HCT116 (cell line): ENCODE data around the gene TTYH2. TPM values are rescaled to one million over a fixed set of nuclear protein-coding genes. Genes with fewer than 3 reads are reported as not detected.

ENCODE experiments used
- ATAC-seq: fragments of 200-7000 bp; cut with Tn5 transposase; 2 replicates; pipeline ENCODE4 v1.9.1; 2020; ENCODE audit warnings: mild to moderate bottlenecking, moderate library complexity
- BruUV-seq: library from RNA; stranded (reverse); fragments of 400-500 nt; replicated peaks from 2 replicates; lab custom pipeline; 2021; lab: Mats Ljungman, UMichigan
- CTCF ChIA-PET: fragments of 300-600 bp; sonication (Branson Sonifier 250); formaldehyde crosslinking; loops from one replicate; lab custom pipeline; 2021; ENCODE audit warnings: antibody characterized with exemption; lab: Charles Lee
- POLR2A ChIA-PET: fragments of 300-600, 350-600 bp; sonication (Branson Sonifier 250); formaldehyde crosslinking; loops from one replicate; lab custom pipeline; 2021; ENCODE audit warnings: antibody characterized with exemption; lab: Charles Lee
- RAD21 ChIA-PET, 2 experiments: fragments of 300-600 bp; sonication (Branson Sonifier 250); formaldehyde crosslinking; loops; one replicate each; lab custom pipeline; 2023; ENCODE audit warnings: low total read pairs in 2 of 2; ENCODE audit not compliant: uncharacterized antibody in 2 of 2, unreplicated experiment in 2 of 2, low non-redundant PET in 1 of 2; lab: Charles Lee
- DNase-seq: peaks from one replicate; pipeline ENCODE4 v3.0.0-alpha.2; 2010; ENCODE audit warnings: low read depth, low spot score
- H2AFZ ChIP-seq: fragments of 200-600 bp; shearing (Covaris generic), sonication (generic); 2 replicates; pipeline ENCODE4 v1.6.1; 2017; ENCODE audit warnings: low read depth, mixed run types, mixed read lengths, antibody characterized with exemption, low read length; ENCODE audit not compliant: poor library complexity, severe bottlenecking
- H3K27ac ChIP-seq: 2 replicates; pipeline ENCODE4 v1.5.1; 2012; ENCODE audit warnings: low read depth, low read length
- H3K27me3 ChIP-seq: fragments of 200-600 bp; sonication (generic); 2 replicates; pipeline ENCODE4 v1.6.1; 2016; ENCODE audit warnings: mixed run types, low read length, mixed read lengths; ENCODE audit not compliant: insufficient read depth
- H3K36me3 ChIP-seq, 2 experiments: fragments of 200-500 bp in 1 of 2; fragments of 200-600 bp in 1 of 2; sonication (Bioruptor generic) in 1 of 2; sonication (generic) in 1 of 2; 2 replicates each; pipeline versions ENCODE4 v1.5.1 to v1.6.1; 2014 to 2016; ENCODE audit warnings: low read length in 2 of 2, inconsistent platforms in 1 of 2, mixed read lengths in 1 of 2, mixed run types in 1 of 2; ENCODE audit not compliant: insufficient read depth in 2 of 2, control insufficient read depth in 1 of 2
- H3K4me1 ChIP-seq, 2 experiments: fragments of 200-600 bp in 1 of 2; sonication (generic) in 1 of 2; 2 replicates each; pipeline versions ENCODE4 v1.5.1 to v1.6.1; 2012 to 2017; ENCODE audit warnings: low read length in 2 of 2, inconsistent platforms in 1 of 2, mild to moderate bottlenecking in 1 of 2, mixed read lengths in 1 of 2, mixed run types in 1 of 2, moderate library complexity in 1 of 2; ENCODE audit not compliant: insufficient read depth in 2 of 2, control insufficient read depth in 1 of 2
- H3K4me2 ChIP-seq: fragments of 200-600 bp; sonication (generic); 2 replicates; pipeline ENCODE4 v1.6.1; 2017; ENCODE audit warnings: mixed run types, low read length, mixed read lengths
- H3K4me3 ChIP-seq, 2 experiments: fragments of 200-600 bp in 1 of 2; sonication (generic) in 1 of 2; replicated peaks in 1 of 2; 2 replicates each; pipeline ENCODE4 v1.5.1; 2011 to 2016; ENCODE audit warnings: low read length in 2 of 2, control low read depth in 1 of 2, low read depth in 1 of 2, mild to moderate bottlenecking in 1 of 2, mixed read lengths in 1 of 2, mixed run types in 1 of 2
- H3K79me2 ChIP-seq: fragments of 200-600 bp; sonication (generic); 2 replicates; pipeline ENCODE4 v1.6.1; 2017; ENCODE audit warnings: mild to moderate bottlenecking, mixed run types, low read length, moderate library complexity, mixed read lengths; ENCODE audit not compliant: insufficient read depth
- H3K9ac ChIP-seq: fragments of 200-600 bp; sonication (generic); 2 replicates; pipeline ENCODE4 v1.6.1; 2016; ENCODE audit warnings: low read length, mixed read lengths
- H3K9me2 ChIP-seq: fragments of 200-600 bp; sonication (generic), shearing (Covaris generic); 2 replicates; pipeline ENCODE4 v1.6.1; 2017; ENCODE audit warnings: mixed run types, mild to moderate bottlenecking, moderate library complexity; ENCODE audit not compliant: insufficient read depth
- H3K9me3 ChIP-seq, 2 experiments: fragments of 200-500 bp in 1 of 2; fragments of 200-600 bp in 1 of 2; sonication (Bioruptor generic) in 1 of 2; sonication (generic) in 1 of 2; 2 replicates each; pipeline ENCODE4 v1.6.1; 2014 to 2017; ENCODE audit warnings: low read length in 2 of 2, mixed read lengths in 2 of 2, inconsistent platforms in 1 of 2, low read depth in 1 of 2, mild to moderate bottlenecking in 1 of 2, mixed run types in 1 of 2, moderate library complexity in 1 of 2; ENCODE audit not compliant: control insufficient read depth in 1 of 2, insufficient read depth in 1 of 2
- H4K20me1 ChIP-seq: fragments of 200-600 bp; sonication (generic), shearing (Covaris generic); 2 replicates; pipeline ENCODE4 v1.6.1; 2017; ENCODE audit warnings: mixed run types, mild to moderate bottlenecking, moderate library complexity; ENCODE audit not compliant: insufficient read depth
- CBX3 ChIP-seq: IDR thresholded peaks from 2 replicates; pipeline ENCODE4 v1.6.1; 2012; ENCODE audit warnings: low read depth
- CTCF ChIP-seq, 3 experiments: fragments of 200-600 bp in 1 of 3; sonication (generic) in 1 of 3; IDR thresholded peaks in 2 of 3; conservative IDR thresholded peaks in 1 of 3; 2 replicates each; pipeline ENCODE4 v1.5.1; 2012 to 2017; ENCODE audit warnings: low read depth in 2 of 3, low read length in 2 of 3, antibody characterized with exemption in 1 of 3, borderline replicate concordance in 1 of 3, control low read depth in 1 of 3, mild to moderate bottlenecking in 1 of 3, mixed read lengths in 1 of 3, mixed run types in 1 of 3, moderate library complexity in 1 of 3; ENCODE audit not compliant: insufficient read depth in 1 of 3
- EZH2phosphoT487 ChIP-seq: fragments of 200-600 bp; IDR thresholded peaks from 2 replicates; pipeline ENCODE4 v1.6.1; 2018; ENCODE audit warnings: antibody characterized with exemption, borderline replicate concordance
- SP1 ChIP-seq: IDR thresholded peaks from 2 replicates; pipeline ENCODE4 v1.6.1; 2012; ENCODE audit warnings: low read depth
- ZBTB33 ChIP-seq: IDR thresholded peaks from 2 replicates; pipeline ENCODE4 v1.6.1; 2011; ENCODE audit warnings: mild to moderate bottlenecking, low read length, moderate library complexity; ENCODE audit not compliant: insufficient replicate concordance; ENCODE audit errors: extremely low read depth
- ZNF274 ChIP-seq: fragments of 200-500 bp; sonication (Bioruptor generic); IDR thresholded peaks from 2 replicates; pipeline ENCODE4 v1.6.1; 2014; ENCODE audit warnings: mild to moderate bottlenecking, low read depth, low read length, inconsistent platforms
- intact Hi-C: fragments of 100-400 bp; cut with micrococcal nuclease; formaldehyde crosslinking; loops from 2 replicates; pipeline ENCODE4 v1.10.0; 2022
- total RNA-seq: library from RNA; stranded (reverse); gene quantifications from one replicate; pipeline ENCODE4 v1.2.1, GENCODE V29; 2021; ENCODE audit not compliant: unreplicated experiment

The TTYH2 gene
- total RNA-seq, 1 experiment from 2014 or later: 10.8 TPM

- no peak for TF ChIP-seq CTCF (IDR thresholded peaks at IDR 0.05 in 2 of 3, conservative IDR thresholded peaks at IDR 0.05 in 1 of 3; ENCODE audit: borderline replicate concordance in 1 of 3, insufficient read depth in 1 of 3, low read depth in 2 of 3, low read length in 2 of 3)
- no peak for TF ChIP-seq EZH2phosphoT487
- TF ChIP-seq, all 23 proteins: peak for 0
- Histone ChIP-seq H3K36me3 (no peaks in the 10 kb centered on the region), H3K9me3 (no peaks in the 10 kb centered on the region), H3K9me2 (no peaks in the 10 kb centered on the region), H4K20me1 (no peaks in the 10 kb centered on the region), H3K27ac (no peak overlapping the region), H3K4me2 (no peak overlapping the region), H3K4me3 (no peak overlapping the region), H3K9ac (no peak overlapping the region), H2AFZ (no peak overlapping the region), H3K27me3 (peaks cover 39% of the 10 kb centered on the region; the same call in 1 of the 2 replicates), H3K79me2 (no peaks in the 10 kb centered on the region), H3K4me1 (no peaks in the 10 kb centered on the region)
- BruUV-seq: no TSS peak
- ChIA-PET CTCF (interaction anchor here (0.7 to 1.3 kb wide), 3 partner anchors 10 to 356 kb away, joined by 3 to 4 read pairs (median 3); partner anchors contain the start of gene RPL38), POLR2A (no interaction called here), RAD21 (no interaction called here)
- intact Hi-C loops: no loop called here
- no peak for DNase-seq
- ATAC-seq: no peak
Observed at GRCh38 chr17:74192950-74193781, 20.2 kb upstream of the TTYH2 start.

- Histone ChIP-seq H3K4me2 (no peak overlapping the region), H3K4me3 (no peak overlapping the region), H3K27me3 (peaks cover 38% of the 10 kb centered on the region; the same call in 1 of the 2 replicates), H2AFZ (no peak overlapping the region), H3K9me2 (no peaks in the 10 kb centered on the region), H4K20me1 (no peaks in the 10 kb centered on the region), H3K4me1 (peaks cover 0 to 5% of the 10 kb centered on the region in 2 experiments; a peak in 2 of 4 replicates), H3K36me3 (no peaks in the 10 kb centered on the region), H3K9me3 (no peaks in the 10 kb centered on the region), H3K79me2 (no peaks in the 10 kb centered on the region), H3K27ac (no peak overlapping the region), H3K9ac (no peak overlapping the region)
- ATAC-seq (no peak), DNase-seq (no peak)
- BruUV-seq: no TSS peak
- intact Hi-C loops: loop anchor here (5.0 kb wide), 1 partner anchor 102 kb away; no protein-coding TSS in a partner anchor
- TF ChIP-seq SP1 (no peak), ZBTB33 (no peak), ZNF274 (no peak), CBX3 (no peak)
- RAD21 ChIA-PET: no interaction called here
- CTCF ChIA-PET: no interaction called here
- POLR2A ChIA-PET: interaction anchor here (1.1 kb wide), 1 partner anchor 9 kb away, joined by 3 read pairs; the partner anchor contains the start of gene RPL38
Observed at GRCh38 chr17:74194682-74195081, 18.7 kb upstream of the TTYH2 start.
